Suppressor macrophage treated with lipopolysaccharide for 4 hours (primary cell): ENCODE data around the gene STARD3.

ENCODE experiments used
- DNase-seq: peaks from one replicate; pipeline ENCODE4 v3.0.0-alpha.2; 2020

Gene STARD3

DNA sequence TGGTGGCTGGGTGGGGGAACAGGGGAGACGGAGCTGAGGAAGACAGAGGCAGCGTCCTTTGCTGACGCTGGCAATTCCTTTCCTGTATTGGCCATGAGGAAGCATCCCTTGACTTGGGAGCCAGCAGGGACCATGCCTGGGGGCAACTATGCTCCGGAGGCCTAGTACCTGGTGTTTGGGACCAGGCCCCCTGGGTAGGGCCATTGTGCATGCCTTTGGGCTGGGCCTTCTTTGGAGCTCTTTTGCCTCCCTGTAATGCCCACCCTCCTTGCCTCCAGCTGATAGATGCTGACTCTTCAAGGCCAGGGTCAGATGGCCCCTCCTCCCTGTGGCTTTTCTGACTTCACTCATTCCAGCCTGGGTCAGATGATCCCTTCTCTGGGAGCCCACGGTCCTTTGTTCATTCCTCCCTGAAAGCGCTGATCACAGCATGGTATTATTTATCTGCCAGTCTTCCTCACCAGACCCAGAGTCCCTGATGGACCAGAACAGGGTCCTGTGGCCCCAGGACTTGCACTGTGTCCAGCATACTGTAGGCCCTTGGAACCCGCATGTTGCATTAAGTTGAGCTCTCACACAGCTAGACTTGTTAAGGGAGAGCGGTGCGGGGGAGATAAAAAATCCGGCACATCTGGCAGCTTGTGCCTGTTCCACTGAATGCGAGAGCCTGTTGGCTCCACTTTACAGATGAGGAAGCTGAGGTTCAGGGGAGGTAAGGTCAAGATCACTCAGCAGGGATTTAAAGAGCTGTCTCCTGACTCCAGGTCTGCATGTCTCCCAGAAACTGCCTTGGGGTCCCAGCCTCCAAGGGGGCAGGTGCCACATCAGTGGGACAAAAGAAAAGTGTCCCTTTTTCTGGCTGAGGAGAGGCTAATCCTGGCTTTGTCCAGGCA, 2.9 kb downstream of the STARD3 start:
- no peak for DNase-seq

DNA sequence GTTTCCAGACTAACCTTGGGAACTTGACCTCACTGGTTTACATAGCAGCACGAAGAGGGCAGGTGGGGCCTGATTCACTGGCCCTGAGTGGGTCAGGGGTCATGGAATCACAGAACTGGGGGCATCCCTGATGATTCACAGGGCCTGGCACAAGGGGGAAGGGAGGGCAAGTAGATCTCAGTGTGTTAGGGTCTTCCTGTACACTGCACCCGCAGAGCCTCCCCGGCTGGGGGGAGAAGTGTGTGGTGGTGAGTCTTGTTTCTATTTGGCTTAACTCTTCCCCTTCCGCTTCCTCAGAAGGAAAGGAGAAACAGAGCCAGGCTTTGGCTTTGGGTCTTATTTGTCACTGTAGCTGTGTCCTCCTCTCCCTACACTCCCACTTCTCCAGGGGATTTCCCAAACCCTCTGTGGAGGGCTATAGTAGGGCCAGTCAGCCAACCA, 3.7 kb downstream of the STARD3 start:
- DNase-seq, result peak; percentile 70

DNA sequence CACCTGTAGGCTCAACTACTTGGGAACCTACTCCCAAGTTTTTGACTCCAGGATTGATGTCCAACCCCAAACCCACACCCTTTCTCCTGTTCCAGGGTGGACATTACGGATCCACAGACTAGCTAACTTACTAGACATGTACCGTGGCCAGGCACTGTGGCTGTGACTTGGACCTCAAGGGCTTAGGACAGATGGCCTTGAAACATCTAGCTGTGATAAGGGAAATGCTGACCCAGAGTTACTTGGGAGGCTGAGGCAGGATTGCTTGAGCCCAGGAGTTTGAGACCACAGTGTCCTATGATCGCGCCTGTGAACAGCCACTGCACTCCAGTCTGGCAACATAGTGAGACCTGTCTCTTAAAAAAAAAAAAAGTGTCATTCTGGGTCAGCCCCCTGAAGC, 4.2 kb downstream of the STARD3 start:
- DNase-seq, result no peak

DNA sequence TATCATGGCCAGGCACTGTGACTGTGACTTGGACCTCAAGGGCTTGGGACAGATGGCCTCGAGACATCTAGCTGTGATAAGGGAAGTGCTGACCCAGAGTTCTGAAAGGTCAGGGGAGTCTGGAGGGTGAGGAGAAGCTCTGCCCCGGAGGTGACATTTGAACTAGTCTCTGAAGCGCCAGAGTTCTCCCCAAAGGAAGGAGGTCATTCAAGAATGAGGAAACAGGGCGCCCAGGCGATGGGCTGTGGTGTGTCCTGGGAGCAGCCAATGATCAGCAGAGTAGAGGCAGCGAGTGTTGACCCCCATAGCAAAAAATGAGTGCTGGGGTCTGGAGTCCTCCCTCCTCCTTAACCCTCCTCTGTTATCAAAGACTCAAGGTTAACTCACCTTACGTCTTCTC, 4.9 kb downstream of the STARD3 start:
- peak; percentile 73 for DNase-seq

DNA sequence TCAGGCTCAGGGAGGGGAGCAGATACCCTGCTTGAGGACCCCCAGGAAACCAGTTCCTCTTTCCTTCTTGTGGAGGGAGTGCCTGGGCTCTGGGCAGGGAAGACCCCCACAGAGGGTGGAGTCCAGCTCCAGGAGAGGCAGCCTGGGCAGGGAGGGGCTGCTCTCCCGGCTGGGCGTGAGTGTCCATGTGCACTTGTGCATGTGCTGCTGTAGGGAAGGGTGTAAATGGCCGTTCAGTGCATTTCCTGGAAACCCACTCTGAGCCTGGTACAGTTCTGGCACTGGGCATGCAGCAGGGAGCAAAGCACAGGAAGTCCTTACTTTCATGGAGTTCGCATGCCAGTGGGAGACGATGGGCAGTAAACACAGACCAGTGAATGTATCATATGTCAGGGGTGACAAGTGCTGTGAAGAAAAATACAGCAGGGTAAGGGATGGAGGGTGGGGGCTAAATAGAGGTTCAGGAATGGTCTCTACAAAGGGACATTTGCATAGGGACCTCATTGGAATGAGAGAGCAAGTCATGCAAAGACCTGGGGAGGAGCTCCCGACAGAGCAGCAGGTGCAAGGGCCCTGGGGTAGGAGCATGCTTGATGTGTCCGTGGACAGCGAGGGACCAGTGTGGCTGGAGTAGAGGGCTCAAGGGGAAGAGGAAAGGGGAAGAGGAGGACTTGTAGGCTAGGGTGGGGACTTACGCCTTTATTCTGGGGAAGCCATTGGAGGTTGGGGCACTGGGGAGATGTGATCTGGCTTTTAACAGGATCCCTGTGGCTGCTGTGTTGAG, 5.5 kb downstream of the STARD3 start:
- no peak for DNase-seq

DNA sequence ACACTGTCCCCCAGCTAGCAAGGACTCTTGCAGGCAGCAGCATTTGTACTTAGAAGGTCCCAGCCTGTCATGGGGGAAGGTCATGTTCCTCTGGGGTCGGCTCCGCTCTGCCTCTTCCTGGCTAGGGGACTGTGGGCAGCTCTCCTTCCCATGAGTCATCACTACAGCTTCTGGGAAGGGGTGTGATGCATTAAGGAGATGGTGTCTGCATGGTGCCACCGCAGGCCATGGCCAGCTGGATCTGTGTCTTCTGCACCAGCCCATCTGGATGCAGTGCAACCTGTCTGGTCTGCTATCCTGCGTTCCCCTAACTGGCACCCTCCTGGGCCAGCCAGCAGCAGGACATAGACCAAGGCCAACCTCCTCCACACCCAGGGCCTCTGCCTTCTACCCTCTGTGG, 6.3 kb downstream of the STARD3 start:
- peak; percentile 42 for DNase-seq

DNA sequence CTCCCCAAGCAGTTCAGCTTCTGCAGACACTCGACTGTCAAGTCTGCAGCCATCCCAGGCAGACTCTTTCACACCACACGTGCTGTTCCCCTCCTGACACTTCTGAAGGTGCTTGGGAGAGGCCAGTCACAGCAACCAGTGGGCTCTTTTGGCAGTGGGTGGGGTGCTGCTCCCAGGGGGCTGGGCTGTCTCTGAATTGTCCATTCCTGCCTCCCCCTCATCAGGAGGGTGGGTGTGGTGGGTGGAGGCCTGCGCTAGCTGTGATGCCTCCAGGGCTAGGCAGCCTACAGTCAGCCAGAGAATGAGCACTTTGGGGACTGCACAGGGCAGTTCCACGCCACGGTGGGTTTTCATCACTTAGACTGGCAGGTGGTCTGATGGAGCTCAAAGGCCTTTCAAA, 10.3 kb downstream of the STARD3 start:
- no peak for DNase-seq

DNA sequence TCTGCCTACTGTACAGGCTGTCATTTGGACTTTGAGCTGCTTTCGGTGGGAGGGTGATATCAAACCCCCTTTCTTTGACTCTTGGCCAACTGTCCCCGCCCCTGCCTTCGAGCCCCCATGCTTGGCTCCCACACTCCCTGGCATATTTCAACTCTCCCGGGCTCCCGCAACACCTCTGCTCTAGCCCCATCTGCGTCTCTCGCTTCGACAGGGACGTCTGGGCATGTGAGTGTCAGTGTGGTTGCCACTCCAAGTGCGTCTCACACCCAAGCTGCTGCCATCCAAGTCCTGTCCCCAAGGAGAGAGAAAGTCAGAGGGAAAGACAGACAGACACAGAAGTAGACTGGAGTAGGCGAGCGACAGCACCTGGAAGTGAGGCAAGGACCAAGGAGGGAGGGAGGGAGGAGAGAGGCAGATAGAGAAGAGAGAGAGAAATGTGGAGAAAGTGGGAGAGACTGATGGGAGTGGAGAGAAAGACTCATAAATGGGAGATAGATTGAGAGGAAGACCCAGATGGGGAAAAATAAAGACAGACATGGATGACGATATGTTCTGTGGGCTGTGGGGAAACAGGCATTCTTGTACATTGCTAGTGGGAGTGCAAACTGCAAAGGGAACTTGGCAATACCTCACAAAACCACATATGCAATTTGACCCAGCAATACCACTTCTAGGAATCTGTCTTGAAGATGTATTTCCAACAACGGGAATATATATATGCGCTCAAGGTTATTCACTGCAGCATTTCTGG, 11.8 kb downstream of the STARD3 start:
- peak; percentile 34 for DNase-seq

DNA sequence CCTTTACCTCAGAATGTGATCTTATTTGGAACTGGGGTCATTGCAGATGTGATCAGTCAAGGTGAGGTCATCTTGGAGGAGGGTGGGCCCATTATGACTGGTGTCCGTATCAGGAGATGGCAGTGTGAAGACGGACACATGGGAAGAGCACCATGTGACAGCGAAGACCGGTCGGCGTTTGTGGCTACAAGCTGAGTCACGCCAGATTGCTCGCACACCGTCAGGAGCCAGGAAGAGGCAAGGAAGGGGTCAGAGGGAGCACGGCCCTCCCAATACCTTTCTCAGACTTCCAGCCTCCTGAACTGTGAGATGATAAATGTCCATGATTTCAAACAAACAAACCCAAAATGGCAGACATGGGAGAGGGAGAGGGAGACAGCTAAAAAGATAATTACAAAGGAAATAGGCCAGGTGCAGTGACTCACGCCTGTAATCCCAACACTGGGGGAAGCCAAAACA, 13.2 kb downstream of the STARD3 start:
- DNase-seq, result no peak

DNA sequence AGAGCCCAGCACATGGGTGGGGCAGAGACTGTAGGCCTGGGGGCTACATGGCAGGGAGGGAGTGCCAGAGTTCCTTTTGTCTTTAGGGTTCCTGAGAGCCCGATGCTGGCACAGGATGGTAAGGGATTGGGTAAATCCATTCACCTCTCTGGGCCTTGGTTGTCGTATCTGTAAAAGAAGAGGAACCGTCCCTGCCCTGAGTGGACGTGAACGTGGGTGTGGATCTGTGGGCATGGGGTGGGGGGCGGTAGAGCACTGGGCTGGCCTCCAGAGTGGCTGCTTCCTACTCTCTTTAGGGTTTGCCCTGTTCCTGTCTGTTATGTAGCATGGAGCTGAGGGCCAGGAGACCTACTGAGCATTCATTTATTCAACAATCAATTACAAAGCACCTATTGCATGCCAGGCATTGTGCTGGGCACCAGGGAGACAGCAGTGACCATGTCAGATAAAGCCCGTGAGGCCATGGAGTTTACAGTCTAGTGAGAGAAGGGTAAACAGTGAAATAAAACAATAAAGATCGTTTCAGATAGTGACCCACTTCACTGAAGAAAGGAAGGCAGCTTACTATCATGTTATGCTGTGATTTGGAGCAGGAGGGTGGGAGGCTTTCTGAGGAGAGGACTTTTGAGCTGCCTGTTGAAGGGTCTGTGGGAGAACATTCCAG, 15.1 kb downstream of the STARD3 start:
- DNase-seq, result no peak

DNA sequence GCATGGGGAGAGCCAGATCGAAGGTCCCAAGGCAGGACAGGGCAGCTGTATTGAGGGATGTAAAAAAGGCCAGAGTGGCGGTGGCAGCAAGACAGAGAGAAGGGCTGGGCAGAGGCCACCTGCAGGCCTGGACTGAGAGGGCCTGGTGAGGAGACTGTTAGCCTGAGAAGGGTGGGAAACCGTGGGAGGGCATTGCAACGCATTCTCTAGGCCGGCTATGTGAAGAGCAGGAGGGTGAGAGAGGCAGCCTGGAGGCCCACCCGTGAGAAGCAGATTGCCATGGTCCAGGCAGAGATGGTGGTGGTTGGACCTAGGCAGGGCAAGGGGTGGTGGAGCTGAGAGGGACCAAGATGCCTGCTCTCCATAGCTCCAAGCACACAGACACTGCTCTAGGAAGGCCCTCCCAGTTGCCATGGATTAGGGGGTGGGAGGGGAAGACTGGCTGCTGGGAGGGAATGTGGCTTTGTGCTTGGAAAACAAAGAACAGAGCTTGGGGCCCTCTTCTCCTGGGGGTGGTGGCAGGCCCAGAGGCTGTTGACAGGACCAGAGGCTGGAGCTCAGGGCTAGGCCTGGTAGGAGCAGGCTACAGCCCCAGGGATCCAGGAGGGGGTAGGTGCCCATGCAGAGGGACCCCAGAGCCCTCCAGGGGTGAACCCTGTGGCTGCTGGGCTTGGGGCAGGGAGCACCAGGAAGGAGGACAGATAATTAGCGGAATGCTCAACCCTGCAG, 15.8 kb downstream of the STARD3 start:
- no peak for DNase-seq

DNA sequence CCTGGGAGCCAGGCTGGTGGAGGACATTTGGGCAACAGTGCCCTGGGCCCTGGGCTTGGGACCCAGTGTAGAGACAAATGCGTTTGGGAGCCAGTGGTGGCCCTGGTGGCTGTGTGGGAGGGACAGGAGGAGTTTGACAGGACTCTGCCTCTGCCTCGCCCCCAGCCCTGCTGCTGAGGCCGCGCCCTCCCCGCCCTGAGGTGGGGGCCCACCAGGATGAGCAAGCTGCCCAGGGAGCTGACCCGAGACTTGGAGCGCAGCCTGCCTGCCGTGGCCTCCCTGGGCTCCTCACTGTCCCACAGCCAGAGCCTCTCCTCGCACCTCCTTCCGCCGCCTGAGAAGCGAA, 16.3 kb downstream of the STARD3 start:
- no peak for DNase-seq

DNA sequence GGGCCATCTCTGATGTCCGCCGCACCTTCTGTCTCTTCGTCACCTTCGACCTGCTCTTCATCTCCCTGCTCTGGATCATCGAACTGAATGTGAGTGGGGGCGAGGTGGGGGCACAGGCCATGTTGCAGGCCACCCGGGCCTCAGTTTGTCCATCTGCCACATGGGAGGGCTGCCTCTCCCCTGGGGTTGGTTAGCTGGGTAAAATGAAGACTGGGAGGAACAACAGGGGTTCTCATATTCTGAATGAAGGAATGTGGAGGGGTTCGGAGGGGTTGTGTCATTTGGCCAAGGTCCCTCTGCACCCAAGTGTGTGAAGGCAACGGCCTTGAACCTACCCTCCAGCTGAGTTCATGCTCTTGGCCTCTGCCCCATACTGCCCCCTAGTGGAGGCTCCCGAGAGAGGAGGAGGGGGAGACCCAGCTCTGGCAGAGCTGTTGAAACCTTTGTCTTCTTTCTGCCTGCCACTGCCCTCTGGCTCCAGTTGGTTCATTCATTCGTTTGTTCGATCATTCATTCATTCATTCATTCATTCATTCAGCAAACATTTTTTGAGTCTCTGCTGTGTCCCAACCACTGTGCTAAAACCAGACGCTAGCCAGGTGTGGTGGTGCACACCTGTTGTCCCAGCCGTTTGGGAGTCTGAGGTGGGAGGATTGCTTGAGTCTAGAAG, 16.9 kb downstream of the STARD3 start:
- DNase-seq, result peak; percentile 84

DNA sequence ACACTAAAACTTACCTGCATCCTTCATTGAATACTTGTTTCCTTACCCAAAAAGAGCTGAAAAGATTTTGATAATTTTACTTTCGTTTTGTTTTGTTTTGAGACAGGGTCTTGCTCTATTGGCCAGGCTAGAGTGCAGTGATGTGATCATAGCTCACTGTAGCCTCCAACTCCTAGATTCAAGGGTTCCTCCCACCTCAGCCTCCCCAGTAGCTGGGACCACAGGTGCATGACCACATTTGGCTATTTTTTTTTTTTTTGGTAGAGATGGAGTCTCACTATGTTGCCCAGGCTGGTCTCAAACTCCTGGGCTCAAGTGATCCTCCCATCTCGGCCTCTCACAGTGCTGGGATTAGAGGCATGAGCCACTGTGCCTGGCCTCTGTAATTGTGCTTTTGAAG, 18.2 kb downstream of the STARD3 start:
- DNase-seq, result no peak

DNA sequence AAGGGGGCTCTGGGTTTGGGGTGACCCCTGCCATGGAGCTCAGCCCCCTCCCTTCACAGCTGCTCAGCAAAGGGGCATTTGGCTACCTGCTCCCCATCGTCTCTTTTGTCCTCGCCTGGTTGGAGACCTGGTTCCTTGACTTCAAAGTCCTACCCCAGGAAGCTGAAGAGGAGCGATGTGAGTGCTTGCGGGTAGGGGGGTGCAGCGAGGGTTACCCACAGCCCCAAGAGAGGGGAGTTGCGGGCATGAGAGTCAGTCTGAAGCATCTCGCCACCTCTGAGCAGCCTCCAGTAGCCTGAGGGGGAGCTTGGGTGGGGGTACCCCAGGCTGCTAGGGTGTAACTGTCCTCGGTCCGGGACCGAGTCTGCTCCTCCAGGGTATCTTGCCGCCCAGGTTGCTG, 21.4 kb downstream of the STARD3 start:
- no peak for DNase-seq

DNA sequence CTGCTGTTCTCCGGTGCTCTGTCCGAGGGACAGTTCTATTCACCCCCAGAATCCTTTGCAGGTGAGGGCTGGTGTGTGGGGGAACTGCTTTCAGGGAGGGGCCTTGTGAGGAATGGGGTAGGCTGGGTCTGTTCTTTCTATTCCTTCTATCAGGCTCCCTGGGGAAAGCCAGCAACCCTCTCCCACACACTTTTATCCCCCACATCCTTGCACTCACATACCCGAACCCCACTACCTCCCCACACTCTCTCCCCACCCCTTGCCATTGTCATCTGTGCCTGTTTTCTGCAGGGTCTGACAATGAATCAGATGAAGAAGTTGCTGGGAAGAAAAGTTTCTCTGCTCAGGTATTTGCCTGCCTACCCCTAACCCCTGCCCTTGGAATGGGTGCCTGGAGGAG, 21.8 kb downstream of the STARD3 start:
- no peak for DNase-seq

DNA sequence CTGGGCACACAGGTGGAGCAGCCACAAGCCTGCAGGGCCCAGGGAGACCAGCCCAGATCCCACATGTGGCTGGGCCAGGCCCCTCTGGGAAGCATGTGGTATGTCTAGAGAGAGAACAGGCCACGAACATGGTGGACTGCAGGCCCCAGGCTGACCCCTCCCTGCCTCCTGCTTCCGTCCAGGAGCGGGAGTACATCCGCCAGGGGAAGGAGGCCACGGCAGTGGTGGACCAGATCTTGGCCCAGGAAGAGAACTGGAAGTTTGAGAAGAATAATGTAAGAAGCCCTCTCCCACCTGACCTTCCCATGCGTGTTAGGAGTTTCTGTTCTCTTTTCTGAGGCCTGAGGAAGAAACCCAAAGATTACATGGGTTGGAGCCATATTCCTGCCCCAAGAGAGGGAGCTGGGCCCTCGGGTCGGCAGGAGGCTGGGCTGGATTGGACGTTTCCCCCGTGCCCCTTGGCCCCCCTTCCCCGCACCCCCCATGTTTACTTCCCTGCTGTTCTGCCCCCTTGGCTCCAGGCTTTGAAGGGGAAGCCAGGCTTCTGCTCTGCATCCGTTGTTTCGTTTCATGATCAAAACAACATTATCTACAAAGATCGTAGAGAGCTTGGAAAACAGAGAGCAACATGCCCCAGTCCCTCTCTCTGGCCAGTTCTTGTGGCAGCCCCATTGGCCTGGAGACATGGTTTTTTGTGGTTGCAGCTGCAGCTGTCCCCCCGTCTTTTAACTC, 22.5 kb downstream of the STARD3 start:
- DNase-seq, result peak; percentile 50

DNA sequence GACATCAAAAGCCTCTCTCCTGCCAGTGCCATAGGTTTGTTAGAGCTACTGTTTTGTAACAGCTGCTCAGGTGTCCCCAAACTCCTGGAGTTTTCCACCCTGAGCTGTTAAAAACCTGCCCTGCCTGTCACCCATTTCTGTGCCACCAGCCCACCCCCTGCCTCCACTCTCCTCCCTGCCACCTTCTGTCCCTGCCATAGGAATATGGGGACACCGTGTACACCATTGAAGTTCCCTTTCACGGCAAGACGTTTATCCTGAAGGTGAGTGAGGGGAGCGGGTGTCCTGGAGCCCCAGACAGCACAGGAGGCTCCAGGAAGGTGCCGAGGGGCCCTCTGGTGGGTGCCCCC, 23.0 kb downstream of the STARD3 start:
- DNase-seq, result no peak

DNA sequence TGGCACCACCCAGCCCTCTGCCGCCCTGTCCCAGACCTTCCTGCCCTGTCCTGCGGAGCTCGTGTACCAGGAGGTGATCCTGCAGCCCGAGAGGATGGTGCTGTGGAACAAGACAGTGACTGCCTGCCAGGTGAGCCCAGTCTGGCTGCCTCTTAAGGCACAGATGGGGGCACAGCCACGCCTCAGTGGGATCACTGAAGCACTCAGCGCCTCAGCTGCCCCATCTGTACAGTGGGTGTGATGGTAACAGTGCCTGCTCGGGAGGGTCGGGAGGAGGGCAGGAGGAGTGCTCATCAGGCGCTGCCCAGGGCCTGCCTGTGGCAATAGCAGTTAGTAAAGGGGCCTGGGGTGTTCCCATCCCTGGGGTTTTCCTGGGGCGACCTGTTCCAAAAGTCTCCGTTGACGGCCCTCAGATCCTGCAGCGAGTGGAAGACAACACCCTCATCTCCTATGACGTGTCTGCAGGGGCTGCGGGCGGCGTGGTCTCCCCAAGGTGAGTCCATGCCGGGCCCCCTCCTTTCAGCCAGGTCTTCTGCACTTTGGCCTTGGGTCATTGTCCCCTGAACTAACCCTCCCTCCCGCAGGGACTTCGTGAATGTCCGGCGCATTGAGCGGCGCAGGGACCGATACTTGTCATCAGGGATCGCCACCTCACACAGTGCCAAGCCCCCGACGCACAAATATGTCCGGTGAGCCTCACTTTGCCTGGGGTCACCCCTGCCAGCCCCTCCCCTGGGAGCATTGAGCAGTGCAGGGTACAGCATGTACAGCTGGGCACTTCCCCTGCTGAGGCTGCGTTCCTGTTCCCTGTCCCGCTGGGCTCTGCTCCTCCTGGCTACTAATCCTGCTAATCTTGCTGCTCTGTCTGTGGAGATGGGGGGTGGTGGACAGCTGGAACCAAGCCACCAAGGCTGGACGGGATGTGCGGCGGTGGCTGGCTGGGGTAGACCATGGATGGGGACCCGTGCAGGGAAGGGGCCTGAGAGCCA, 23.7 kb downstream of the STARD3 start:
- DNase-seq, result no peak
